ENCODE data around the gene TAC3. TPM values are rescaled to one million over a fixed set of nuclear protein-coding genes. Genes with fewer than 3 reads are reported as not detected.

TAC3 gene
- polyA plus RNA-seq, 1 experiment: not detected

GRCh38 chr12:57051011-57051410 is 34.7 kb upstream of the TAC3 start:
- Histone ChIP-seq H3K36me3 (ENCODE audit: control insufficient read depth, insufficient read depth, low read length) (no peaks in the 10 kb centered on the region), H3K4me3 (ENCODE audit: low read depth, low read length) (no peak overlapping the region), H3K27me3 (ENCODE audit: control insufficient read depth, insufficient read depth, low read length) (no peaks in the 10 kb centered on the region; the same call in 1 of the 2 replicates)
- CTCF ChIA-PET: interaction anchor here (1.9 to 6.0 kb wide), 5 partner anchors 10 to 61 kb away, joined by 4 to 37 read pairs (median 8); partner anchors contain the start of gene STAT6
- DNase-seq (ENCODE audit: low read depth): no peak
- POLR2A ChIA-PET: no interaction called here
- no peak for TF ChIP-seq CTCF (IDR thresholded peaks at IDR 0.05; ENCODE audit: insufficient read depth, low read depth, low read length)

DNA sequence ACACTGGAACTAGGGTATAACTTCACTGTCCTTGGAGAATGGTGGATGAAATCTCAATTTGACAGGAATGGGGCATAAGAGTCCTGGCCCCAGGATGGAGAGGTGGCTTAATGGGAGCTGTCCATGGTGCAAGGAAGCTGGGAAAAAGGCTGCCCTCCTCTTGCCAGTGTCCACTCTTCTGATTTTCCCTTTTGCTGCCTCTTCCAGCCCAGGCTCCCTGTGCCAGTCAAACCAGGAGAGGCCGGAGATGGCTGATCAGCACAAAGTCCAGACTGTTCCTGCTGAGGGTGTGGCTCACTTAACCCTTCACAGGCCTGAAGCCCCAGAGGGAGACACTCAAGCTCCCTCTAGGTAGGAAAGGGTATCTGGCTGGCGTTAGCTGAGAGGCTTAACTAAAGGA is 33.6 kb upstream of the TAC3 start, which contains the start of gene MYO1A:
MYO1A (minus strand) TSS at position 240 of the 400 bp plus-strand sequence. CDS start 1,806 bp downstream, outside the sequence.
- no peak for DNase-seq (ENCODE audit: low read depth)
- no peak for TF ChIP-seq CTCF (IDR thresholded peaks at IDR 0.05; ENCODE audit: insufficient read depth, low read depth, low read length)
- H3K36me3 ChIP-seq (ENCODE audit: control insufficient read depth, insufficient read depth, low read length): no peaks in the 10 kb centered on the region
- no peaks in the 10 kb centered on the region; the same call in none of the 2 replicates for H3K27me3 ChIP-seq (ENCODE audit: control insufficient read depth, insufficient read depth, low read length)
- POLR2A ChIA-PET: interaction anchor here (0.6 kb wide), 1 partner anchor 41 kb away, joined by 3 read pairs; no protein-coding TSS in a partner anchor
- H3K4me3 ChIP-seq (ENCODE audit: low read depth, low read length): no peak within 1 kb of the TSS
- CTCF ChIA-PET: interaction anchor here (0.9 to 6.0 kb wide), 10 partner anchors 9 to 62 kb away, joined by 3 to 37 read pairs (median 4); partner anchors contain the start of gene STAT6

- TF ChIP-seq CTCF (IDR thresholded peaks at IDR 0.05; ENCODE audit: insufficient read depth, low read depth, low read length): no peak
- H3K36me3 ChIP-seq (ENCODE audit: control insufficient read depth, insufficient read depth, low read length): no peaks in the 10 kb centered on the region
- no peaks in the 10 kb centered on the region; the same call in none of the 2 replicates for H3K27me3 ChIP-seq (ENCODE audit: control insufficient read depth, insufficient read depth, low read length)
- H3K4me3 ChIP-seq (ENCODE audit: low read depth, low read length): no peak overlapping the region
- ChIA-PET CTCF (interaction anchor here (0.9 to 6.0 kb wide), 6 partner anchors 8 to 63 kb away, joined by 3 to 37 read pairs (median 6); partner anchors contain the start of gene STAT6), POLR2A (no interaction called here)
- no peak for DNase-seq (ENCODE audit: low read depth)
Observed at GRCh38 chr12:57049119-57049446, 32.8 kb upstream of the TAC3 start.

- H3K27me3 ChIP-seq (ENCODE audit: control insufficient read depth, insufficient read depth, low read length): no peaks in the 10 kb centered on the region; the same call in none of the 2 replicates
- no peaks in the 10 kb centered on the region for H3K36me3 ChIP-seq (ENCODE audit: control insufficient read depth, insufficient read depth, low read length)
- POLR2A ChIA-PET: interaction anchor here (0.6 kb wide), 1 partner anchor 40 kb away, joined by 4 read pairs; the partner anchor contains the start of gene NAB2
- no peak overlapping the region for H3K4me3 ChIP-seq (ENCODE audit: low read depth, low read length)
- CTCF ChIA-PET: interaction anchor here (1.1 to 6.0 kb wide), 4 partner anchors 13 to 286 kb away, joined by 3 to 37 read pairs (median 12); partner anchors contain the start of gene HSD17B6
- DNase-seq (ENCODE audit: low read depth): no peak
- no peak for TF ChIP-seq CTCF (IDR thresholded peaks at IDR 0.05; ENCODE audit: insufficient read depth, low read depth, low read length)
Observed at GRCh38 chr12:57048423-57049118, 32.2 kb upstream of the TAC3 start.

GRCh38 chr12:57047981-57048380 is 31.7 kb upstream of the TAC3 start:
- TF ChIP-seq CTCF (IDR thresholded peaks at IDR 0.05; ENCODE audit: insufficient read depth, low read depth, low read length): no peak
- no peak overlapping the region for H3K4me3 ChIP-seq (ENCODE audit: low read depth, low read length)
- peaks cover 2% of the 10 kb centered on the region for H3K27me3 ChIP-seq (ENCODE audit: control insufficient read depth, insufficient read depth, low read length)
- H3K36me3 ChIP-seq (ENCODE audit: control insufficient read depth, insufficient read depth, low read length): no peaks in the 10 kb centered on the region
- DNase-seq (ENCODE audit: low read depth): peak; percentile 33
- CTCF ChIA-PET: interaction anchor here (1.1 to 6.0 kb wide), 4 partner anchors 13 to 285 kb away, joined by 3 to 37 read pairs (median 12); partner anchors contain the start of gene HSD17B6
- POLR2A ChIA-PET: interaction anchor here (0.6 kb wide), 1 partner anchor 41 kb away, joined by 4 read pairs; the partner anchor contains the start of gene NAB2
